HG02981 (cell line): ENCODE results near the gene EVI5.

Experiments used
- ATAC-seq: cut with Tn5 transposase; IDR thresholded peaks from one replicate; pipeline ENCODE4 v1.9.1; 2021; ENCODE audit warnings: mild to moderate bottlenecking, moderate library complexity; ENCODE audit not compliant: unreplicated experiment

The EVI5 gene

DNA sequence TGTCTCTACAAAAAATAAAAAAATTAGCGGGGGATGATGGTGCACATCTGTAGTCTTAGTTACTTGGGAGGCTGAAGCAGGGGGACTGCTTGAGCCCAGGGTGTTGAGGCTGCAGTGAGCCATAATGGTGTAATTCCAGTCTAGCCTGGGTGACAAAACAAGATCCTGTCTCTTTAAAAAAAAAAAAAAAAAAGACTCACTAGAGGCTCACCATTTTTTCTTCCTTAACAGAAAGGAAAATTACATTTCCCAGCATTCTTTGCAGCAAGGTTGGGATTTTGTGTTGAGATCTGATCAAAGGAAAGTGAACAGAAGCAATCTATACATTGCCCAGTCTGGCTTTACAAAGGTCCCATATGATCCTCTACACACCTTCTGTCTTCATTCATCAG lies 319.7 kb downstream of the EVI5 start:
- ATAC-seq = no peak

- no peak for ATAC-seq
Observed at GRCh38 chr1:92464588-92465255, 320.2 kb downstream of the EVI5 start.

DNA sequence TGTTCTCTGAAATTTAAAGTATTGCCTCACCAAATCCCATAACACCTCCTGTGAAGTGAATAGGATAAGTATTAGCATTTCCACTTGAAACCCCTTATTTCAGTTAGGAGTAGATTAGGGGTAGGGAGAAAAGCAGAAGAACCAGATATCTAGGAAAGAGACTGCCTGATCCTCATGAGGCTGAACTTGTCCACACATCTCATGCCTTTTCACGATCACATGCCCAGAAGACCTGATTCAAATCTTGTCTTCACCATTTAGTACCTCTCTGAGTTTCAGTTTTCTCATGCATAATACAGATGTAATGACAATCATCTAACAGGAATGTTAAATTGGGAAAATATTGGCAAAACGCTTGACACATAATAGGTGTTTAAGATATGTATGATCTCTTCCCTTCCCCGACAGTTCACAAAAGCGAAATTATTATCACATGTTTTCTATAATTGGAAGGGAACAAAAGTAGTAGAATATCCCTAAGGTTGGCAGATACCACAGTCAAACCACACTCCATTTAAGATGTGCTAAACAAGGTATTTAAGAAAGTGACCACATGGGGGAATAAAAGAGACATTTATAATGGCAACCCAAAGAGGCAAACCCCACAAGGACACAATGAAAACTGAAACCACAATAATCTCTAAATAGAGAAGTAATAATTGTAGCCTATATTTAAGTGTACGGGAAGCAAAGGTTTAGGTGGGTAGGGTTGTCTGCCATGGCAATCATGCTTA lies 323.4 kb downstream of the EVI5 start:
- peak; percentile 60 for ATAC-seq

DNA sequence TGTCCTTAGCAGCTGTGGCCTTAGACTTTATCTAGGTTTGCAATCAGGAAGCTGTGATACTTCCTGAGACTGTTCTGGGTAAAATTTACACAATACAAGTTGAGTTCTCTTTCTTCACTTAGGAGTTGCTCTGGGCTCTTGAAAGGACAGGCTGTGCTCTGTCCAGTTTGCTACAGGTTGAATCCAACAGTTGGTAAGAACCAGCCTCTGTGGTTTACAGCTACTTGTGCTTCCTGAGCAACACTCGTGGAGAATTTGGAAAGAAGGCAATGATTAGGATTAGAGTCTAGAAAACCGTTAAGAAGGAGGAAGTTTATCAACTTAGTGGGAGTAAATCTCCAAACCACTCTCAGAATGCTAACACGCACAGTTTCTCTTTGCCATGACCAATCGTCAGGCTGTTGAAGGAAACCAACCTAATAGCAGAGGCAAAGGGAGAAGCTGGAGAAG lies 325.0 kb downstream of the EVI5 start:
- ATAC-seq = no peak
